H1 (cell line): ENCODE data around the gene SLC5A9. TPM values are rescaled to one million over a fixed set of nuclear protein-coding genes. Genes with fewer than 3 reads are reported as not detected.

Source experiments
- CTCF ChIA-PET: fragments of 300-600 bp; sonication (Branson Sonifier 250); formaldehyde crosslinking; loops from one replicate; lab custom pipeline; 2021; ENCODE audit not compliant: partially characterized antibody; lab: Charles Lee
- POLR2A ChIA-PET: fragments of 300-600 bp; sonication (Branson Sonifier 250); formaldehyde crosslinking; loops from one replicate; lab custom pipeline; 2021; ENCODE audit warnings: inconsistent platforms; ENCODE audit not compliant: partially characterized antibody; lab: Charles Lee
- DNase-seq, 2 experiments: peaks; one replicate each; pipeline versions ENCODE4 v3.0.0 to v3.0.0-alpha.2; 2010 to 2022; ENCODE audit warnings: low spot score in 2 of 2, low read depth in 1 of 2, mixed read lengths in 1 of 2
- FAIRE-seq: peaks from 2 replicates; lab custom pipeline; 2011; peaks lifted over from hg19 to GRCh38; lab: Jason Lieb, UNC
- H2AFZ ChIP-seq: 2 replicates; pipeline ENCODE4 v1.8.1; 2012; ENCODE audit warnings: low read length, inconsistent platforms
- H2AK5ac ChIP-seq: 2 replicates; pipeline ENCODE4 v1.6.1; 2013; ENCODE audit warnings: low read depth, low read length
- H2BK120ac ChIP-seq: replicated peaks from 2 replicates; pipeline ENCODE3; 2013; ENCODE audit warnings: low read depth, low read length, inconsistent platforms
- H2BK12ac ChIP-seq: 2 replicates; pipeline ENCODE4 v1.6.1; 2013; ENCODE audit warnings: low read depth, low read length
- H2BK15ac ChIP-seq: 2 replicates; pipeline ENCODE4 v1.6.1; 2013; ENCODE audit warnings: low read length
- H2BK20ac ChIP-seq: 2 replicates; pipeline ENCODE4 v1.6.1; 2013; ENCODE audit warnings: low read length
- H2BK5ac ChIP-seq: 2 replicates; pipeline ENCODE4 v1.6.1; 2013; ENCODE audit warnings: low read depth, low read length
- H3K14ac ChIP-seq: 2 replicates; pipeline ENCODE4 v1.6.1; 2013; ENCODE audit warnings: inconsistent platforms; ENCODE audit not compliant: insufficient read length
- H3K18ac ChIP-seq: 2 replicates; pipeline ENCODE4 v1.6.1; 2013; ENCODE audit warnings: low read length; ENCODE audit errors: extremely low read depth
- H3K23ac ChIP-seq: 2 replicates; pipeline ENCODE4 v1.6.1; 2013; ENCODE audit warnings: inconsistent platforms; ENCODE audit not compliant: insufficient read length
- H3K23me2 ChIP-seq: 2 replicates; pipeline ENCODE4 v1.6.1; 2013; ENCODE audit warnings: low read depth, low read length
- H3K27ac ChIP-seq: 2 replicates; pipeline ENCODE4 v1.6.1; 2011; ENCODE audit warnings: low read depth, low read length, inconsistent platforms
- H3K27me3 ChIP-seq, 4 experiments: replicated peaks in 1 of 4; 1 replicate in 1 of 4; 2 replicates in 3 of 4; pipeline versions ENCODE4 v1.6.1 to v1.8.1; 2011 to 2013; ENCODE audit warnings: low read length in 3 of 4, mild to moderate bottlenecking in 3 of 4, inconsistent platforms in 2 of 4, mixed read lengths in 2 of 4, moderate library complexity in 1 of 4; ENCODE audit not compliant: control insufficient read depth in 3 of 4, insufficient read depth in 3 of 4; ENCODE audit errors: extremely low read depth in 1 of 4
- H3K36me3 ChIP-seq, 4 experiments: 2 replicates each; pipeline versions ENCODE4 v1.6.1 to v1.8.1; 2011 to 2013; ENCODE audit warnings: mild to moderate bottlenecking in 4 of 4, low read length in 3 of 4, moderate library complexity in 2 of 4, control low read depth in 1 of 4, inconsistent platforms in 1 of 4; ENCODE audit not compliant: insufficient read depth in 4 of 4, control insufficient read depth in 2 of 4
- H3K4ac ChIP-seq: replicated peaks from 2 replicates; pipeline ENCODE3; 2013; ENCODE audit warnings: low read length, low read depth, mixed read lengths, inconsistent platforms; ENCODE audit not compliant: insufficient read length
- H3K4me1 ChIP-seq, 4 experiments: replicated peaks in 1 of 4; 1 replicate in 1 of 4; 2 replicates in 3 of 4; pipeline versions ENCODE4 v1.6.1 to v1.8.1; 2011 to 2013; ENCODE audit warnings: low read length in 3 of 4, inconsistent platforms in 2 of 4, mixed read lengths in 1 of 4; ENCODE audit not compliant: insufficient read depth in 4 of 4, control insufficient read depth in 3 of 4
- H3K4me2 ChIP-seq, 2 experiments: 2 replicates each; pipeline versions ENCODE4 v1.6.1 to v1.8.1; 2011 to 2013; ENCODE audit warnings: low read depth in 2 of 2, low read length in 2 of 2, control low read depth in 1 of 2, inconsistent platforms in 1 of 2, mild to moderate bottlenecking in 1 of 2; ENCODE audit not compliant: insufficient read depth in 1 of 2
- H3K4me3 ChIP-seq, 4 experiments: fragments of 200-600, 300-600 bp in 1 of 4; sonication (generic), shearing (Covaris generic), sonication (Bioruptor Twin) in 1 of 4; 2 replicates each; pipeline versions ENCODE4 v1.5.1 to v1.8.1; 2011 to 2016; ENCODE audit warnings: low read length in 4 of 4, low read depth in 3 of 4, control low read depth in 2 of 4, inconsistent platforms in 2 of 4, mild to moderate bottlenecking in 2 of 4, mixed read lengths in 1 of 4, moderate library complexity in 1 of 4; ENCODE audit not compliant: insufficient read depth in 2 of 4; ENCODE audit errors: extremely low read depth in 1 of 4
- H3K56ac ChIP-seq: replicated peaks from 2 replicates; pipeline ENCODE3; 2013; ENCODE audit warnings: low read depth, mild to moderate bottlenecking, mixed read lengths, low read length, inconsistent platforms; ENCODE audit not compliant: insufficient read length
- H3K79me1 ChIP-seq: 2 replicates; pipeline ENCODE4 v1.6.1; 2013; ENCODE audit warnings: low read depth, low read length, control low read depth
- H3K79me2 ChIP-seq, 2 experiments: 2 replicates each; pipeline versions ENCODE4 v1.6.1 to v1.8.1; 2012 to 2013; ENCODE audit warnings: low read length in 2 of 2, mild to moderate bottlenecking in 2 of 2, inconsistent platforms in 1 of 2; ENCODE audit not compliant: insufficient read depth in 2 of 2, control insufficient read depth in 1 of 2
- H3K9ac ChIP-seq, 4 experiments: replicated peaks in 1 of 4; 1 replicate in 1 of 4; 2 replicates in 3 of 4; pipeline versions ENCODE4 v1.6.1 to v1.8.1; 2011 to 2013; ENCODE audit warnings: low read depth in 3 of 4, low read length in 3 of 4, control low read depth in 2 of 4, mild to moderate bottlenecking in 2 of 4, moderate library complexity in 2 of 4, inconsistent platforms in 1 of 4; ENCODE audit errors: extremely low read depth in 1 of 4
- H3K9me3 ChIP-seq, 2 experiments: 2 replicates each; pipeline versions ENCODE4 v1.6.1 to v1.8.1; 2012 to 2013; ENCODE audit warnings: mild to moderate bottlenecking in 2 of 2, moderate library complexity in 2 of 2, control low read depth in 1 of 2, inconsistent platforms in 1 of 2, low read depth in 1 of 2, low read length in 1 of 2, mixed read lengths in 1 of 2; ENCODE audit not compliant: insufficient read depth in 2 of 2
- H4K20me1 ChIP-seq, 2 experiments: replicated peaks in 1 of 2; 2 replicates each; pipeline versions ENCODE3 to v1.8.1; 2011 to 2013; ENCODE audit warnings: inconsistent platforms in 2 of 2, low read length in 2 of 2, mild to moderate bottlenecking in 1 of 2; ENCODE audit not compliant: insufficient read depth in 2 of 2, control insufficient read depth in 1 of 2
- H4K5ac ChIP-seq: 2 replicates; pipeline ENCODE4 v1.6.1; 2013; ENCODE audit warnings: low read length, low read depth, mixed read lengths, inconsistent platforms; ENCODE audit not compliant: insufficient read length
- H4K8ac ChIP-seq: 2 replicates; pipeline ENCODE4 v1.8.0; 2013; ENCODE audit warnings: mild to moderate bottlenecking, moderate library complexity, low read length, inconsistent platforms; ENCODE audit not compliant: insufficient read depth; ENCODE audit errors: extremely low read depth
- H4K91ac ChIP-seq: replicated peaks from 2 replicates; pipeline ENCODE3; 2013; ENCODE audit warnings: low read length, mixed read lengths, inconsistent platforms; ENCODE audit not compliant: insufficient read length
- GTF2F1 ChIP-seq: IDR thresholded peaks from 2 replicates; pipeline ENCODE4 v1.6.1; 2012; ENCODE audit warnings: low read depth, low read length, improper control_type of control experiment, borderline replicate concordance
- RAD21 ChIP-seq, 2 experiments: IDR thresholded peaks in 1 of 2; conservative IDR thresholded peaks in 1 of 2; 2 replicates each; pipeline ENCODE4 v1.6.1; 2011; ENCODE audit warnings: low read depth in 2 of 2, low read length in 2 of 2, improper control_type of control experiment in 1 of 2, inconsistent platforms in 1 of 2, mild to moderate bottlenecking in 1 of 2, moderate library complexity in 1 of 2
- TEAD4 ChIP-seq: IDR thresholded peaks from 2 replicates; pipeline ENCODE4 v1.6.1; 2012; ENCODE audit warnings: low read depth, low read length, inconsistent platforms, mixed read lengths
- WGBS, 2 experiments: shearing (Covaris generic) in 1 of 2; methylation state at CpG; one replicate each; pipeline versions ENCODE4 v1.1.6 to v1.1.7; 2013 to 2015; ENCODE audit warnings: low lambda C conversion rate in 2 of 2, mixed read lengths in 2 of 2, inconsistent platforms in 1 of 2, low coverage in 1 of 2, missing lambda C conversion rate in 1 of 2; ENCODE audit not compliant: insufficient replicate concordance in 2 of 2, insufficient coverage in 1 of 2, insufficient read length in 1 of 2; ENCODE audit errors: extremely low coverage in 1 of 2, missing lambda C conversion rate in 1 of 2; 5-methylcytosine and 5-hydroxymethylcytosine counted together
- polyA plus RNA-seq, 7 experiments: library from polyadenylated mRNA; depleted of rRNA in 3 of 7; stranded (reverse) in 5 of 7; unstranded in 2 of 7; fragments of >200 nt in 5 of 7; fragments of 200-250 nt in 2 of 7; gene quantifications; 1 replicate in 5 of 7; 2 replicates in 1 of 7; 4 replicates in 1 of 7; pipeline versions ENCODE4 v1.2.1 to v1.2.3, GENCODE V29; 2011 to 2013; ENCODE audit warnings: missing spikeins in 2 of 7, mixed read lengths in 2 of 7
- total RNA-seq: library from RNA; stranded (reverse); fragmentation: NEBNext Ultra II Directional; extraction: Animal tissue kit (Norgen Biotek cat#: 25700); gene quantifications from 2 replicates; pipeline ENCODE4 v1.2.1, GENCODE V29; 2021
- TF ChIP-seq, protein P1 (sequence below), 3 experiments: IDR thresholded peaks; 1 replicate in 2 of 3; 2 replicates in 1 of 3; pipeline versions ENCODE4 v1.5.1 to v1.6.1; 2011; ENCODE audit warnings: low read length in 3 of 3, mild to moderate bottlenecking in 3 of 3, inconsistent platforms in 2 of 3, low read depth in 1 of 3, moderate library complexity in 1 of 3; ENCODE audit not compliant: insufficient read depth in 1 of 3; ENCODE audit errors: control extremely low read depth in 1 of 3

SLC5A9 gene
- total and polyA plus RNA-seq, 2 of the 8 experiments (the other 6 are each of a cell fraction or from before 2014, with no cell fraction given) = 0.03 TPM; not detected in 1

DNA sequence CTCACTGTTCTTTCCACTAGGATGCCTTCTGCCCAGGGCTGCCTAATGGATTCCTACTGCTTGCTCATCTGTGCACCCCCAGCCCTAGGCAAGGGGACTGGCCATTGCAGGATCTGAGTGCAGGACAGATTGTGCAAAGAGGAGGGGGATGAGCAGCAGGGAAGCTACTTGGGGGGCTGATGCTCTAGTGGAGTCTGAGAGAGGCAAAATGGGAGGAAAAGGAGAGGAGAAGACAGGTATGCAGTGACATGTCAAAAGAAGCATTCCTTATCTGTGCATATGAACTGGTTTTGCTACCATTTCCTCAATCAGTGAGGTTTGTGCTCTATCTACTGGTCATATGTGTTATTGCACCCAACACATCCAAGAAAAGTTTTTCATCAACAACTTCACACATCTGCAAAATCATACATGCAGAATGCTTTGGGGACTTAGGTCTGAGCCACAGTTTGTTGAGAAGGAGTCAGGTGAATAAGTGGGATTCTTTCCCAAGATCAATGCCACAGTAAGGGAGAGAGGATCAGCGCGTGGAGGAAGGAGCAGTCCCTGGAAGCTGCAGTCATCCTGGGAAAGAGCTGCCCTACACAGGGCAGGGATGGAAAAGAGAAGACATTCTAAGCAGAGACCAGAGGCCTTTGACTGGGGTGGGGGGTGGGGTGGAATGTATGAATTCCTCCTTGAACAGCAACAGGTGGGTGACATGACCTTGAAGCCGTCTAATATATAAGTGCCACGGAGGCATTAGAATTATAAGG, 14.4 kb downstream of the SLC5A9 start:
- Histone ChIP-seq H2BK120ac (no peak overlapping the region), H4K5ac (no peak overlapping the region), H3K36me3 (no peaks in the 10 kb centered on the region), H3K4me2 (no peak overlapping the region), H3K9ac (no peak overlapping the region), H3K18ac (no peak overlapping the region), H4K8ac (no peak overlapping the region), H2BK15ac (no peak overlapping the region), H2BK20ac (no peak overlapping the region), H3K4me3 (no peak overlapping the region), H3K56ac (no peak overlapping the region), H2BK5ac (no peak overlapping the region), H3K23ac (no peak overlapping the region), H2BK12ac (no peak overlapping the region), H4K91ac (no peak overlapping the region), H3K4ac (no peak overlapping the region), H3K79me2 (no peaks in the 10 kb centered on the region), H3K9me3 (no peaks in the 10 kb centered on the region), H3K27me3 (no peaks in the 10 kb centered on the region), H3K79me1 (no peaks in the 10 kb centered on the region), H3K27ac (no peak overlapping the region), H3K4me1 (no peaks in the 10 kb centered on the region), H3K14ac (no peak overlapping the region), H2AK5ac (no peak overlapping the region), H2AFZ (no peak overlapping the region), H3K23me2 (no peaks in the 10 kb centered on the region), H4K20me1 (no peaks in the 10 kb centered on the region)
- peak in 1 of 2 experiments; percentile 52 for DNase-seq
- WGBS, 2 experiments = 79% methylated on average over 4 of the region's 4 CpGs; no CpG with 5 or more reads in 1 of the 2 experiments
- POLR2A ChIA-PET = interaction anchor here (0.6 kb wide), 1 partner anchor 20 kb away, joined by 3 read pairs; no protein-coding TSS in a partner anchor
- TF ChIP-seq RAD21 (IDR thresholded peaks at IDR 0.05 in 1 of 2, conservative IDR thresholded peaks at IDR 0.05 in 1 of 2; ENCODE audit: low read depth in 2 of 2, low read length in 2 of 2) (peak; percentile 89 to 92), GTF2F1 (no peak), TEAD4 (peak; percentile 47; the same call in 1 of the 2 replicates)
- TF ChIP-seq, protein P1, sequence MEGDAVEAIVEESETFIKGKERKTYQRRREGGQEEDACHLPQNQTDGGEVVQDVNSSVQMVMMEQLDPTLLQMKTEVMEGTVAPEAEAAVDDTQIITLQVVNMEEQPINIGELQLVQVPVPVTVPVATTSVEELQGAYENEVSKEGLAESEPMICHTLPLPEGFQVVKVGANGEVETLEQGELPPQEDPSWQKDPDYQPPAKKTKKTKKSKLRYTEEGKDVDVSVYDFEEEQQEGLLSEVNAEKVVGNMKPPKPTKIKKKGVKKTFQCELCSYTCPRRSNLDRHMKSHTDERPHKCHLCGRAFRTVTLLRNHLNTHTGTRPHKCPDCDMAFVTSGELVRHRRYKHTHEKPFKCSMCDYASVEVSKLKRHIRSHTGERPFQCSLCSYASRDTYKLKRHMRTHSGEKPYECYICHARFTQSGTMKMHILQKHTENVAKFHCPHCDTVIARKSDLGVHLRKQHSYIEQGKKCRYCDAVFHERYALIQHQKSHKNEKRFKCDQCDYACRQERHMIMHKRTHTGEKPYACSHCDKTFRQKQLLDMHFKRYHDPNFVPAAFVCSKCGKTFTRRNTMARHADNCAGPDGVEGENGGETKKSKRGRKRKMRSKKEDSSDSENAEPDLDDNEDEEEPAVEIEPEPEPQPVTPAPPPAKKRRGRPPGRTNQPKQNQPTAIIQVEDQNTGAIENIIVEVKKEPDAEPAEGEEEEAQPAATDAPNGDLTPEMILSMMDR (IDR thresholded peaks at IDR 0.05; ENCODE audit: control extremely low read depth in 1 of 3, insufficient read depth in 1 of 3, low read depth in 1 of 3, low read length in 3 of 3) = peak in 2 of 3 experiments; percentile 66 to 82; a peak in 3 of 4 replicates
- CTCF ChIA-PET = interaction anchor here (0.6 to 6.5 kb wide), 26 partner anchors 9 to 442 kb away, joined by 3 to 68 read pairs (median 5); partner anchors contain the start of gene TRABD2B
- peak; percentile 98 for FAIRE-seq
